Measurements from ENCODE around the gene ZNF277. TPM values are rescaled to one million over a fixed set of nuclear protein-coding genes. Genes with fewer than 3 reads are reported as not detected.

ZNF277 gene
- total RNA-seq, 2 experiments from 2014 or later, result 24.9 to 26.6 TPM

GRCh38 chr7:112358513-112358912, 152.0 kb downstream of the ZNF277 start:
- Mint-ChIP-seq H3K9me3 (no peaks in the 10 kb centered on the region), H3K27me3 (peaks cover 12% of the 10 kb centered on the region), H3K4me3 (no peak overlapping the region), H3K27ac (no peak overlapping the region), H3K36me3 (no peaks in the 10 kb centered on the region), H3K4me1 (ENCODE audit: low read depth) (no peaks in the 10 kb centered on the region)
- CTCF ChIA-PET, result no interaction called here
- intact Hi-C loops (cut with micrococcal nuclease), result no loop called here
- no peak for DNase-seq
- POLR2A ChIA-PET, result no interaction called here

- no peak overlapping the region for H3K27ac Mint-ChIP-seq
- no peaks in the 10 kb centered on the region for H3K9me3 Mint-ChIP-seq
- peaks cover 12% of the 10 kb centered on the region for H3K27me3 Mint-ChIP-seq
- CTCF ChIA-PET, result no interaction called here
- no peak overlapping the region for H3K4me3 Mint-ChIP-seq
- POLR2A ChIA-PET, result no interaction called here
- intact Hi-C loops (cut with micrococcal nuclease), result no loop called here
- H3K4me1 Mint-ChIP-seq (ENCODE audit: low read depth), result no peaks in the 10 kb centered on the region
- H3K36me3 Mint-ChIP-seq, result no peaks in the 10 kb centered on the region
- no peak for DNase-seq
Observed at GRCh38 chr7:112359086-112359485, 152.6 kb downstream of the ZNF277 start.

GRCh38 chr7:112360681-112361080, 154.2 kb downstream of the ZNF277 start:
- peaks cover 11% of the 10 kb centered on the region for H3K27me3 Mint-ChIP-seq
- no peaks in the 10 kb centered on the region for H3K4me1 Mint-ChIP-seq (ENCODE audit: low read depth)
- no peaks in the 10 kb centered on the region for H3K9me3 Mint-ChIP-seq
- ChIA-PET POLR2A (no interaction called here), CTCF (no interaction called here)
- H3K27ac Mint-ChIP-seq, result no peak overlapping the region
- no peaks in the 10 kb centered on the region for H3K36me3 Mint-ChIP-seq
- intact Hi-C loops (cut with micrococcal nuclease), result no loop called here
- H3K4me3 Mint-ChIP-seq, result no peak overlapping the region
- no peak for DNase-seq

GRCh38 chr7:112361154-112361553, 154.7 kb downstream of the ZNF277 start:
- H3K9me3 Mint-ChIP-seq, result no peaks in the 10 kb centered on the region
- ChIA-PET POLR2A (no interaction called here), CTCF (no interaction called here)
- no peak overlapping the region for H3K27ac Mint-ChIP-seq
- H3K4me3 Mint-ChIP-seq, result no peak overlapping the region
- peaks cover 11% of the 10 kb centered on the region for H3K27me3 Mint-ChIP-seq
- H3K36me3 Mint-ChIP-seq, result no peaks in the 10 kb centered on the region
- intact Hi-C loops (cut with micrococcal nuclease), result no loop called here
- no peaks in the 10 kb centered on the region for H3K4me1 Mint-ChIP-seq (ENCODE audit: low read depth)
- DNase-seq, result no peak

- CTCF ChIA-PET, result no interaction called here
- POLR2A ChIA-PET, result no interaction called here
- Mint-ChIP-seq H3K4me3 (no peak overlapping the region), H3K27me3 (peaks cover 11% of the 10 kb centered on the region), H3K27ac (no peak overlapping the region), H3K36me3 (no peaks in the 10 kb centered on the region), H3K9me3 (no peaks in the 10 kb centered on the region), H3K4me1 (ENCODE audit: low read depth) (no peaks in the 10 kb centered on the region)
- no peak for DNase-seq
- intact Hi-C loops (cut with micrococcal nuclease), result no loop called here
Observed at GRCh38 chr7:112362053-112362650, 155.7 kb downstream of the ZNF277 start.

- ChIA-PET CTCF (no interaction called here), POLR2A (no interaction called here)
- Mint-ChIP-seq H3K4me3 (no peak overlapping the region), H3K4me1 (ENCODE audit: low read depth) (no peaks in the 10 kb centered on the region), H3K9me3 (no peaks in the 10 kb centered on the region), H3K27ac (no peak overlapping the region), H3K36me3 (no peaks in the 10 kb centered on the region), H3K27me3 (peaks cover 11% of the 10 kb centered on the region)
- intact Hi-C loops (cut with micrococcal nuclease), result no loop called here
- no peak for DNase-seq
Observed at GRCh38 chr7:112362731-112363131, 156.2 kb downstream of the ZNF277 start.

- Mint-ChIP-seq H3K4me3 (no peak overlapping the region), H3K4me1 (ENCODE audit: low read depth) (no peaks in the 10 kb centered on the region), H3K9me3 (no peaks in the 10 kb centered on the region), H3K27ac (no peak overlapping the region), H3K36me3 (no peaks in the 10 kb centered on the region), H3K27me3 (peaks cover 8% of the 10 kb centered on the region)
- ChIA-PET CTCF (no interaction called here), POLR2A (no interaction called here)
- intact Hi-C loops (cut with micrococcal nuclease), result no loop called here
- DNase-seq, result no peak
Observed at GRCh38 chr7:112364388-112364787, 157.9 kb downstream of the ZNF277 start.

- POLR2A ChIA-PET, result no interaction called here
- no peak for DNase-seq
- no peak overlapping the region for H3K4me3 Mint-ChIP-seq
- CTCF ChIA-PET, result no interaction called here
- no peaks in the 10 kb centered on the region for H3K9me3 Mint-ChIP-seq
- no peaks in the 10 kb centered on the region for H3K36me3 Mint-ChIP-seq
- no peak overlapping the region for H3K27ac Mint-ChIP-seq
- no peaks in the 10 kb centered on the region for H3K4me1 Mint-ChIP-seq (ENCODE audit: low read depth)
- peaks cover 8% of the 10 kb centered on the region for H3K27me3 Mint-ChIP-seq
- intact Hi-C loops (cut with micrococcal nuclease), result no loop called here
Observed at GRCh38 chr7:112365551-112365950, 159.1 kb downstream of the ZNF277 start.

- Mint-ChIP-seq H3K27me3 (peaks cover 1% of the 10 kb centered on the region), H3K27ac (no peak overlapping the region), H3K9me3 (no peaks in the 10 kb centered on the region), H3K36me3 (no peaks in the 10 kb centered on the region), H3K4me3 (no peak overlapping the region), H3K4me1 (ENCODE audit: low read depth) (no peaks in the 10 kb centered on the region)
- ChIA-PET CTCF (no interaction called here), POLR2A (no interaction called here)
- intact Hi-C loops (cut with micrococcal nuclease), result no loop called here
- DNase-seq, result no peak
Observed at GRCh38 chr7:112366886-112367285, 160.4 kb downstream of the ZNF277 start.

GRCh38 chr7:112370436-112370835, 163.9 kb downstream of the ZNF277 start:
- no peaks in the 10 kb centered on the region for H3K36me3 Mint-ChIP-seq
- no peak overlapping the region for H3K4me3 Mint-ChIP-seq
- H3K4me1 Mint-ChIP-seq (ENCODE audit: low read depth), result no peaks in the 10 kb centered on the region
- DNase-seq, result no peak
- H3K9me3 Mint-ChIP-seq, result no peaks in the 10 kb centered on the region
- no peak overlapping the region for H3K27ac Mint-ChIP-seq
- H3K27me3 Mint-ChIP-seq, result no peaks in the 10 kb centered on the region
- ChIA-PET CTCF (no interaction called here), POLR2A (no interaction called here)
- intact Hi-C loops (cut with micrococcal nuclease), result no loop called here

- no peaks in the 10 kb centered on the region for H3K9me3 Mint-ChIP-seq
- H3K4me3 Mint-ChIP-seq, result no peak overlapping the region
- no peaks in the 10 kb centered on the region for H3K4me1 Mint-ChIP-seq (ENCODE audit: low read depth)
- ChIA-PET POLR2A (no interaction called here), CTCF (no interaction called here)
- no peaks in the 10 kb centered on the region for H3K27me3 Mint-ChIP-seq
- intact Hi-C loops (cut with micrococcal nuclease), result no loop called here
- H3K27ac Mint-ChIP-seq, result no peak overlapping the region
- H3K36me3 Mint-ChIP-seq, result no peaks in the 10 kb centered on the region
- no peak for DNase-seq
Observed at GRCh38 chr7:112371701-112372100, 165.2 kb downstream of the ZNF277 start.

GRCh38 chr7:112372101-112372500, 165.6 kb downstream of the ZNF277 start:
- Mint-ChIP-seq H3K36me3 (no peaks in the 10 kb centered on the region), H3K27me3 (no peaks in the 10 kb centered on the region), H3K27ac (no peak overlapping the region), H3K4me3 (no peak overlapping the region), H3K4me1 (ENCODE audit: low read depth) (no peaks in the 10 kb centered on the region), H3K9me3 (no peaks in the 10 kb centered on the region)
- DNase-seq, result no peak
- CTCF ChIA-PET, result no interaction called here
- POLR2A ChIA-PET, result no interaction called here
- intact Hi-C loops (cut with micrococcal nuclease), result no loop called here

- intact Hi-C loops (cut with micrococcal nuclease), result no loop called here
- Mint-ChIP-seq H3K9me3 (peaks cover 3% of the 10 kb centered on the region), H3K36me3 (no peaks in the 10 kb centered on the region), H3K27ac (no peak overlapping the region), H3K27me3 (peaks cover 4% of the 10 kb centered on the region), H3K4me1 (ENCODE audit: low read depth) (no peaks in the 10 kb centered on the region), H3K4me3 (no peak overlapping the region)
- POLR2A ChIA-PET, result no interaction called here
- no peak for DNase-seq
- CTCF ChIA-PET, result no interaction called here
Observed at GRCh38 chr7:112377593-112377992, 171.1 kb downstream of the ZNF277 start.
